Heart right ventricle (tissue), 16 donors: ENCODE data around the gene RHOC. TPM values are rescaled to one million over a fixed set of nuclear protein-coding genes. Genes with fewer than 3 reads are reported as not detected.

Source experiments
- ATAC-seq, 8 donors: fragments of 200-7000 bp; cut with Tn5 transposase; one replicate each; pipeline ENCODE4 v1.9.1; 2020; ENCODE audit warnings: mild to moderate bottlenecking in 8 of 8, moderate library complexity in 8 of 8, moderate number of reproducible peaks in 1 of 8
- DNase-seq, 2 donors: peaks; one replicate each; pipeline ENCODE4 v3.0.0-alpha.2; 2020
- H3K27ac ChIP-seq, 10 donors: fragments of 200-600 bp; sonication (generic) in 2 of 10; one replicate each; pipeline versions ENCODE4 v1.5.0 to v1.8.0; 2020 to 2022; ENCODE audit warnings: mild to moderate bottlenecking in 3 of 10
- H3K27me3 ChIP-seq, 7 donors: fragments of 200-600 bp; one replicate each; pipeline ENCODE4 v1.8.0; 2021 to 2022; ENCODE audit warnings: mild to moderate bottlenecking in 2 of 7
- H3K36me3 ChIP-seq, 9 donors: fragments of 200-600 bp; sonication (generic) in 1 of 9; one replicate each; pipeline versions ENCODE4 v1.5.0 to v1.8.0; 2020 to 2022; ENCODE audit warnings: mild to moderate bottlenecking in 2 of 9
- H3K4me1 ChIP-seq, 9 donors: fragments of 200-600 bp; sonication (generic) in 1 of 9; one replicate each; pipeline versions ENCODE4 v1.5.0 to v1.8.0; 2020 to 2022; ENCODE audit warnings: mild to moderate bottlenecking in 4 of 9
- H3K4me3 ChIP-seq, 10 donors: fragments of 200-600 bp; sonication (generic) in 2 of 10; one replicate each; pipeline versions ENCODE4 v1.5.0 to v1.8.0; 2020 to 2022; ENCODE audit warnings: mild to moderate bottlenecking in 7 of 10, moderate library complexity in 2 of 10
- H3K9me3 ChIP-seq, 11 donors: fragments of 200-600 bp in 10 of 11; sonication (generic) in 2 of 11; one replicate each; pipeline versions ENCODE4 v1.5.0 to v1.8.0; 2013 to 2022; ENCODE audit warnings: mild to moderate bottlenecking in 2 of 11, control low read depth in 1 of 11, moderate library complexity in 1 of 11
- CTCF ChIP-seq, 9 donors: fragments of 200-600 bp; sonication (generic) in 2 of 9; IDR thresholded peaks; one replicate each; pipeline versions ENCODE4 v1.5.0 to v1.8.0; 2021 to 2022; ENCODE audit warnings: antibody characterized with exemption in 9 of 9, mild to moderate bottlenecking in 5 of 9, moderate library complexity in 1 of 9
- WGBS, 2 donors: extraction: QIAGEN DNeasy Blood & Tissue Kit; methylation state at CpG; one replicate each; pipeline ENCODE4 v1.1.7; 2013; ENCODE audit warnings: inconsistent platforms in 1 of 2; 5-methylcytosine and 5-hydroxymethylcytosine counted together
- intact Hi-C, 10 donors: fragments of 100-400 bp; cut with DNase I; formaldehyde crosslinking; loops; one replicate each; pipeline versions ENCODE4 v1.11.1 to v1.14.2; 2022
- polyA plus RNA-seq, 2 donors: library from polyadenylated mRNA; stranded (reverse); fragments of 200-250 nt; gene quantifications; one replicate each; pipeline ENCODE4 v1.2.3, GENCODE V29; 2013
- total RNA-seq, 10 donors: library from RNA; stranded (reverse); fragmentation: NEBNext Ultra II Directional in 3 of 10; extraction: Animal tissue kit (Norgen Biotek cat#: 25700) in 3 of 10; gene quantifications; one replicate each; pipeline versions ENCODE4 v1.2.1 to v1.2.4, GENCODE V29; 2021 to 2023
- donor health status: Arrhythmogenic right ventricular cardiomyopathy.
- donor health status: ischemic (EF 13 %, LVEDD 7.1; RV severe dilation, severe dysfunction).
- donor health status: healthy with polysubstance abuse.
- donor health status: DM: no; HTN: yes; CAD: no.
- donor health status: DM: no; HTN: no; CAD: no.
- donor health status: ischemic (EF 25% LVEDD 6.9; RV normal size, moderate dysfunction).
- donor health status: ischemic (EF 25% LVEDD 5.7; RV mildly dilated, moderate dysfunction).
- donor health status: healthy.
- donor health status: DM: yes; HTN: yes; CAD: no.
- donor health status: Ischemic cardiomyopathy.
- donor health status: ischemic (EF 35%, LVEDD 5.7; RV mildly dilated, moderate dysfunction).
- donor health status: nonischemic (EF 11% LVEDD 7.7; RV severe dilation, severe dysfunction).
- donor health status: DM: yes; HTN: yes; CAD: no.
- donor health status: PGD.
- donor health status: ischemic (EF 29% LVEDD 5.4; RV normal size, mild dysfunction).
- donor health status: nonischemic (EF 23%, LVEDD 6.1; RV moderate dilation, normal function).

Gene RHOC
- total and polyA plus RNA-seq, 12 donors = 115 to 408 (median 160) TPM

GRCh38 chr1:112713466-112714312 is 6.8 kb upstream of the RHOC start:
- ATAC-seq (peak in 1 of 8 donors; percentile 6), DNase-seq (no peak)
- Histone ChIP-seq H3K9me3 (no peaks in the 10 kb centered on the region), H3K4me1 (peaks cover 2 to 32% (median 23%) of the 10 kb centered on the region in 9 donors), H3K27ac (peak overlapping the region in 7 of 10 donors; percentile 2 to 88 (median 61)), H3K27me3 (peaks cover 0 to 16% (median 0%) of the 10 kb centered on the region in 7 donors), H3K4me3 (peak overlapping the region; percentile 55 to 81 (median 71)), H3K36me3 (no peaks in the 10 kb centered on the region)
- intact Hi-C loops = loop anchor here in 8 of 10 donors (2.0 to 10.0 kb wide), 6 partner anchors 95 to 961 kb away; partner anchors contain the start of genes LRIG2 (in 5 of the 8), CAPZA1 (in 1 of the 8), SLC16A1 (in 1 of the 8) and ST7L (in 1 of the 8)
- TF ChIP-seq CTCF (IDR thresholded peaks at IDR 0.05) = no peak
- 42 to 48% methylated on average over 14 of the region's 14 CpGs for WGBS, 2 donors

GRCh38 chr1:112712701-112713128 is 5.8 kb upstream of the RHOC start:
- DNase-seq (no peak), ATAC-seq (no peak)
- intact Hi-C loops = loop anchor here in 7 of 10 donors (5.0 to 10.0 kb wide), 5 partner anchors 242 to 962 kb away; partner anchors contain the start of genes LRIG2 (in 5 of the 7) and SLC16A1 (in 1 of the 7)
- H3K36me3 ChIP-seq = no peaks in the 10 kb centered on the region
- no peak overlapping the region for H3K27ac ChIP-seq
- WGBS, 2 donors = 85 to 90% methylated on average over 9 of the region's 9 CpGs
- H3K4me3 ChIP-seq = no peak overlapping the region
- no peak for TF ChIP-seq CTCF (IDR thresholded peaks at IDR 0.05)
- peaks cover 0 to 6% (median 0%) of the 10 kb centered on the region in 7 donors for H3K27me3 ChIP-seq
- no peaks in the 10 kb centered on the region for H3K9me3 ChIP-seq
- peaks cover under 1 to 30% (median 26%) of the 10 kb centered on the region in 9 donors for H3K4me1 ChIP-seq

GRCh38 chr1:112712191-112712590 is 5.3 kb upstream of the RHOC start:
- intact Hi-C loops = loop anchor here in 7 of 10 donors (5.0 to 10.0 kb wide), 5 partner anchors 243 to 963 kb away; partner anchors contain the start of genes LRIG2 (in 5 of the 7) and SLC16A1 (in 1 of the 7)
- no peak for DNase-seq
- 89 to 90% methylated on average over 7 of the region's 7 CpGs for WGBS, 2 donors
- no peak for ATAC-seq
- Histone ChIP-seq H3K4me3 (no peak overlapping the region), H3K27ac (no peak overlapping the region), H3K4me1 (peaks cover 3 to 35% (median 30%) of the 10 kb centered on the region in 9 donors), H3K9me3 (no peaks in the 10 kb centered on the region), H3K36me3 (no peaks in the 10 kb centered on the region), H3K27me3 (peaks cover 0 to 6% (median 0%) of the 10 kb centered on the region in 7 donors)
- TF ChIP-seq CTCF (IDR thresholded peaks at IDR 0.05) = no peak

GRCh38 chr1:112711670-112712069 is 4.7 kb upstream of the RHOC start:
- TF ChIP-seq CTCF (IDR thresholded peaks at IDR 0.05) = no peak
- Histone ChIP-seq H3K36me3 (no peaks in the 10 kb centered on the region), H3K4me1 (peaks cover 3 to 35% (median 30%) of the 10 kb centered on the region in 9 donors), H3K4me3 (no peak overlapping the region), H3K27me3 (peaks cover 0 to 6% (median 0%) of the 10 kb centered on the region in 7 donors), H3K27ac (no peak overlapping the region), H3K9me3 (no peaks in the 10 kb centered on the region)
- ATAC-seq = no peak
- DNase-seq = no peak
- 81 to 84% methylated on average over 11 of the region's 11 CpGs for WGBS, 2 donors
- intact Hi-C loops = loop anchor here in 7 of 10 donors (5.0 to 10.0 kb wide), 5 partner anchors 243 to 963 kb away; partner anchors contain the start of genes LRIG2 (in 5 of the 7) and SLC16A1 (in 1 of the 7)
